Mucosa of gallbladder (tissue), 1 donor: ENCODE measurements around the gene CAMK1D. TPM values are rescaled to one million over a fixed set of nuclear protein-coding genes. Genes with fewer than 3 reads are reported as not detected.
A peak's percentile ranks its signal among the peaks of the same experiment; 100 is the strongest.

Experiments
- DNase-seq: peaks from one replicate; pipeline ENCODE4 v3.0.0-alpha.2; 2020; ENCODE audit warnings: low spot score
- total RNA-seq: library from RNA; stranded (reverse); gene quantifications from one replicate; pipeline ENCODE4 v1.2.1, GENCODE V29; 2021
- donor health status: DM: no; HTN: no; CAD: no.

Gene CAMK1D
- total RNA-seq, 1 donor from 2014 or later, result 19.4 TPM

GRCh38 chr10:12465385-12466136, 116.2 kb downstream of the CAMK1D start:
- DNase-seq, result no peak

DNA sequence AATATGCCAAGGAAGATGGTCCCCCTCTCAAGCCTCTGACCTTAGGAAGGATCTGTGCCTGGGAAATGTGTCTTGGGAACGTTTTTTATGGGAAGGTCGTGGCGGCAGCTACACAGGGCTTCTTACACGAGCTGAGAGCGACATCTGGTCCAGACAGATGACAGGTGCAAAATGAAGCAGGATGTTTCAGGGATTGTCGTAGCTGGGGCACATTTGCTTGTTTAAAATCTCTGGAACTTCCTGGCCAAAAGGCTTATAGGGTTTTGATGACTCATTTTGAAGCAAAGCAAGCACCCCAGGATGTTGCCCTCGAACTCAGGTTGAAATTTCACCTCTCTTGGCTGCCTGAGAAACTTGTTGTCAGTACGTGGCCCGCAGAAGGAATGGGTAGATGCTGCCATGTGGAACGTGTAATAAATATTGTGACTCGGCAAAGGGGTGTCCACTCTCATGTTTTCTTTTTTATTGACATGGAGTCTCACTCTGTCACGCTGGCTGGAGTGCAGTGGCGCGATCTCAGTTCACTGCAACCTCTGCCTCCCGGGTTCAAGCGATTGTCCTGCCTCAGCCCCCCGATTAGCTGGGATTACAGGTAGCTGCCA, 117.5 kb downstream of the CAMK1D start:
- DNase-seq, result no peak

DNA sequence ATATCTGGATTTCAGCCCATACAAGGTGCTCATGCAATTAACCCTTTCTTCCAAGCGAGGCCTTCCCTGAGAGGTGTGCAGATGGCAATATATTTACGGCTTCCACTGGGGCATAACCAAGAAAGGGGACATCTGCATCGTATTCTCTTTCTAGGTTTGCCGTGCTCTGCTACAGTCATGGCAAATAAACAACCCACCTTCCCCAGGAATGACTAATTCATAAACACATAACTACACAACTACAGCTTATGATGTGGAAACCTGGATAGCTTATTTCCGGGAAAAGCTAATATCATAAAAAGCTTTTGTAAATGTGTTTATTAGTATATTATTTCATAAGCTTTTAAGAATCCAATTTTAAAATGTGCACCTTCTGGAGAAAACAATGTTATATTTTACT, 120.0 kb downstream of the CAMK1D start:
- DNase-seq, result no peak

- no peak for DNase-seq
These were observed 121.4 kb downstream of the CAMK1D start for GRCh38 chr10:12470719-12471118.

- DNase-seq, result peak; percentile 48
These were observed 121.8 kb downstream of the CAMK1D start for GRCh38 chr10:12471135-12471534.

DNA sequence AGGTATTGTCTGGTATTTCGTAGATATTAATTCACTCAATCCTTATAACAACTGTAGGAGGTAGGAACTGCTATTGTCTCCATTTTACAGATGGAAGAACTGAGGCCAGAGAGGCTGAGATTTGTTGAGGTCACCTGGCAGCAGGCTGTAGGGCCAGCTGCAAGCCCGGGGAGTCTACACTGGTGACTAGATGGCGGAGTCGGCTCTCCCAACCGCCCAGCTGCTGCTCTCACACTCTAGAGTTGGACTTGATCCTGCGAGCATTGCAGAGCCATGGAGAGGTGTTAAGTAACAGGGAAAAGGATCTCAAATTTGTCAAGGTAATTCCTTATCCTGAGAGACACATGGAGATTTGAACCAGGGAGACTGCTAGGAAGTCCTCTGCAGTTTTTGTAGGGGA, 124.1 kb downstream of the CAMK1D start:
- DNase-seq, result no peak

GRCh38 chr10:12474727-12475412, 125.5 kb downstream of the CAMK1D start:
- DNase-seq, result no peak

GRCh38 chr10:12476656-12477055, 127.3 kb downstream of the CAMK1D start:
- no peak for DNase-seq

DNA sequence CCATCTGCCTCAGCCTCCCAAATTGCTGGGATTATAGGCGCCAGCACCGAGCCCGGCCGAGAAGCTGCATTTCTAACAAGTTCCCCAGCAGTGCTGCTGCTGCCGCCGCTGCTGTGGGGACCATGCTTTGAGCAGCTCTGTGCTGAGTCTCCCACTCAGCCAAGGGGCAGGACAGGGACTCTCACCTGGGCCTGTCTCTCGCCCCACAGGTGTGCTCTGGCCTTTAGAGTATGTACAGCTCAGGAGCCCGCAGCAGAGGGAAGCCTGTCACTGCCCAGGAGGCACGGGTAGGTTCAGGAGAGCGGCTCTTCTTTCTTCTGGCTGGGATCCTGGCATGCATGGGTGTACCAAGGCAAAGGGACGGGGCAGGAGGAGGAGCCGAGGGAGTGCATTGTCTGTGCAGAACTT, 130.1 kb downstream of the CAMK1D start:
- no peak for DNase-seq

- DNase-seq, result no peak
These were observed 130.6 kb downstream of the CAMK1D start for GRCh38 chr10:12479924-12480323.

GRCh38 chr10:12480440-12480839, 131.1 kb downstream of the CAMK1D start:
- no peak for DNase-seq

DNA sequence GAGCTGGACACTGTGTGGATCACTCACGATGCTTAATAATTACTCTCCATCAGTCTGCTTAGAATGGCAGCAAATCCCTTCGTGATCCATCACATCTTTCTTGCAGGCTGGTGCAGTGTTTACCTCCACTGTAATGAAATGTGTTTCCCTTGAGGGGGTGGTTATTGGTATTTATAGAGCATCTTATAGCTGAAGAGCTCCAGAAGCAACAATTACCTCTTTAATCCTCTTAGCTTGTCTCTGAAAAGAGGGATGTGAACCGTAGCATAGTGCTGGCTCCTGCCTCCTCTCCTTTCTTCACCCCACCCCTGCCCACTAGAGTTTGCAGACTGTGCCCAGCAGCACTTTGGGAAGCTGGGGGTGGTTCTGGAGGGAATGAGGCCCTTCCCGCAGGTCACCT, 132.6 kb downstream of the CAMK1D start:
- no peak for DNase-seq

DNA sequence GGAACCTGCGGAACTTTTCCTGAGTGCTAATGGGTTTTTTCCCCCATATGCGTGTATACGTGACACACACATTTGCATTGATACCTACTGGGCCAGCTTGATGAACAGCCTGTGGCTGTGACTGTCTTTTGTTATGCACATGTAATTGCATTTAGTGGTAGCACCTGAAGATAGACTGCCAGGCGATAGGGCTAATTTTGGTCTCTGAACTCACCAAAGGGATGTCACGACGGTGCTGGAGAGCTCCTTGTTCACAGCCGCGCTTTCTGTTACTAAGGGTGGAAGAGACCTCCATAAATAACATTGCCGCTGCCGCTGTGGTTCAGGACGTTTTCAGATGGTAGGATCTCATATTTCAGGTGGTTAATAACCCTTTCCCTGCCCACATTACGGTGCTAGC, 133.2 kb downstream of the CAMK1D start:
- DNase-seq, result no peak

DNA sequence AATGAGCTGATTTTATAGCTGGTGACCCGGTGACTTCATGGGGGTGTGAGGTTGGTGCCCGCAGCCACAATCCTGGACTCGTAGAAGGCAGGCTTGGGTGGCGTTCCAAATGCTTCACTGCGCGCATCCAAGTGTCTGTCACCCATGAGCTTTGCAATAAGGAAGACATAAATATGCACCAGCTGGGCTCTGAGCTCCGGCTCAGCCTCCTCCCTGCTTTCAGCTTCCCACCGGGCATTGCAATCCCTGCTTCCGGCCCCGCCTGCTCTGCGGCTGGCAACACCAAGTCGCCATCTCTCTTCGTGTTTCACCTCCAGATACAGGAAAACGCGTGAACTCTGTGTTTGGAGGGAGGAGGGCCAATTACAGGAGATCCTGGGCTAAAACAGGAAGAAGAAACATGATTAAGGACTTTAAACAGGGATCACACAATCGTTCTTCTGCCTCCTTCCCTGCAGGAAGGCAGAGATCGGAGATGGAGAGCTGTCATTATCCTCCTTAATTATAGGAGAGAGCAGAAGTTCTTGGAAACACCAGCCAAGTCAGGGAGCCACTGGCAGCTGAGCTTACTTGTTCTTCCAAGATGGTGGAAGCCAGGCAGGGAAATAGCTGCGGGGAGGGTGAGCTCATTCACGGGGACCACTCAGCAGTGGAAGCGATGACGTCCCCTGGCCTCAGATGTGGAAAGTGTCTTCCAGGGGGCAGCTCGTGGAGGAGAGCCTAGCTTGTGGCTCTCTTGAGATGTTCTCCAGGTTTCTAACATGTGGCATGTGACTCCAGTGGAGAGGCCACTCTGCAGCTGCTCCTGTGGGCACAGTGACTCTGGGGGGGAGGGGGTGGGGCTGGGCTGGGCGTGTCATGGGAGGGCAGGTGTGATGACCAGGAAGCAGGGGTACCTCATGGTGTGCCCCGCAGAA, 134.9 kb downstream of the CAMK1D start:
- DNase-seq, result no peak

DNA sequence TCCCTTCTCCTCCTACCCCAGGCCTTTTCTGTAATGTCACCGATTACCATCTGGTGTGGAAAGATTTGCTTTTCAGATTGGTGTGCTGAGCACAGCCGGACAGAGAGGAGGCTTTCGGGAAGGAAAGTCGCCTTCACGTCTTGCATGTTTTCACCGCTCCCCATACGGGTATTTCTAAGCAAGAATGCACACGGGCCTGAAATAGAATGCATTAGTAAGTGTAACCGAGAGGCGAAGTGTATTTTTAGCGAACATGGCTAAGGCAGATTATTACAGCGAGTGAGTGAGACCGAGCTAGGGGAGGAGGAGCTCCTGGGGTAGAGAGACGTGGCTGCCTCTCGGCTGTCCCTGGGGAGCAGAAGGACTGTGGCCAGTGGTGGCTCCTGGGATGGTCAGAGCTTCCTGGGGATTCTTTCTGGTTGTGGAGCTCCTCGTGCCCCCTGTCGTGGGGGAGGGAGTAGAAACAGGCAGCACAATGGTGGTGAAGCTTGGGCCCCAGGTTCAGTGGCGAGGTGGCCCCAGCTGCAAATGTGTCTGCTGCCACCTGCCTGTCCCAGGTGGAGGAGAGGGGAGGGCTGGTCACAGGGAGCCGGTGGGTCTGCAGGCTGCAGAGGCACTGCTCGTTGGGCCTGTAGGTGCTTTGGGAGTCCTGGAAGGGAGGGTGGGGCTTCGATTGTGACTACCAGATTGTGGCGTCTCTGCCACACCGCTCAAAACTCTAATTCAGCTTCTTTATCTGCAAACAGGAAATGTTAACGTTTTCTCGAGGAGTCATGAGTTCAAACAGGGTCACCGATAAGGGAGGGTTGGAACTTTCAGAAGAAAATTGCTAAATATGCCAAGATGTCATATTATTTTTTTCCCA, 135.8 kb downstream of the CAMK1D start:
- no peak for DNase-seq

DNA sequence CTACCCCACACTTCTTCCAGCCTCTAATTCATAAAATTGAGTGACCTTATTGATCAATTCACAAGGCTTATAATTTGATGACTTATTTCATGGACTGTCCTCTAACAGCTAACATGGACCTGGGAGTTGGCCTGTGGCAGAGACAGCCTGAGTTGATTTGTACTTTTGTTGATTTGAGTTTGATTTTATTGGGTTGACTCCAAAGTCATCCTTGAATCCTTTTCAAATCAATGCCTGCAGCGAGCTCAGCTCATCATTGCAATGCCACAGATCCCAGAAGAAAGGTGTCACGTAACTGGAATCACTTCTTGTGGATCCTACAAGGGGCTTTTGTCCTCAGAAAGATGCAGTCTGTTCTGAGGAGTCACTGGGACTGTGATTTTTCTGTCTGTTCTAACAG, 138.0 kb downstream of the CAMK1D start:
- DNase-seq, result no peak

DNA sequence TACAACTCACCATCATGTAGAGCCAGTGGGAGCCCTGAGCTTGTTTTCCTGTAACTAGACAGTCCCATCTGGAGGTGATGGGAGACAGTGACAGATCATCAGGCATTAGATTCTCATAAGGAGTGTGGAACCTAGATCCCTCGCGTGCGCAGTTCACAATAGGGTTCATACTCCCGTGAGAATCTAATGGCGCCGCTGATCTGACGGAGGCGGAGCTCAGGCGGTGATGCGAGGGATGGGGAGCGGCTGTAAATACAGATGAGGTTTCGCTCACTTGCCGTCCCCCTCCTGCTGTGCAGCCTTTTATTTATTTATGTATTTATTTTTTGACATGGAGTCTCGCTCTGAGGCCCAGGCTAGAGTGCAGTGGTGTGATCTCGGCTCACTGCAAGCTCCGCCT, 139.3 kb downstream of the CAMK1D start:
- no peak for DNase-seq

- no peak for DNase-seq
These were observed 140.0 kb downstream of the CAMK1D start for GRCh38 chr10:12489357-12489756.

DNA sequence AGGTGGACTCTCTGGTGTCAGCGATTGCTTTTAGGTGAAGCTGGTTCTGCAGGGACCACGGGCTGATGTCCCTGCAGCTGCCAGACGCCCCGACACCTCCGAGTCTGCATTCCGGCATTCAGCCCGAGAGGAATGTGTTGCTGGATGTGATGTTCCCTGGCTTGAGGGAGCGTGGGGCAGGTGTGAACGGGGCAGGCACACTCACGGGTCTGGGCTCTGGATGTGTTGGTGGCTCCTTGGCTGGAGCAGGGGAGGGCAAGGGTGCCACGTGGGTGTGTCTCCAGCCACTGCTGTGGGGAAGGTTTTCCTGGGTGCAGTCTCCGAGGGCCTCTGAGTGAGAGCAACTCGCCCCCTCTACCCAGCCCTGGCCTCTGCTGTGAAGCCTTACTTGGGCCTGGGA, 140.5 kb downstream of the CAMK1D start:
- DNase-seq, result no peak

DNA sequence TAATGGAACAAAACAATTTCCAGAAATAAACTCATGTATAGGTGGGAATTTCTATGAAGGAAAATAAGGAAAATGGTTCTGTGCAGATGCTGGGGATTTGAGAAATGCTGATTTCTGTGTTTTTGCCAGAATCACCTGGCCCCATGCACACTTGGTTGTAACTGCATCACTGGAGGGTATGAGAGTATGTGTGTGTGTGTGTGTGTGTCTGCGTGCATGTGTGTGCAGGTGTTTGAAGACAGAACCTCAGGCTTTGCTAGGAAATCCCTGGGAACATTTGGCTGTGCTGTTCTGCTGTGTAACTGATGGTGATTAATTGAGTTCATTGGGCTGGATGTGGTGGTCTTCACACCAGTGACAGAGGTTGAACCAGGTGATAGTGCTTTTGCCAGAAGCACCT, 141.6 kb downstream of the CAMK1D start:
- DNase-seq, result no peak

DNA sequence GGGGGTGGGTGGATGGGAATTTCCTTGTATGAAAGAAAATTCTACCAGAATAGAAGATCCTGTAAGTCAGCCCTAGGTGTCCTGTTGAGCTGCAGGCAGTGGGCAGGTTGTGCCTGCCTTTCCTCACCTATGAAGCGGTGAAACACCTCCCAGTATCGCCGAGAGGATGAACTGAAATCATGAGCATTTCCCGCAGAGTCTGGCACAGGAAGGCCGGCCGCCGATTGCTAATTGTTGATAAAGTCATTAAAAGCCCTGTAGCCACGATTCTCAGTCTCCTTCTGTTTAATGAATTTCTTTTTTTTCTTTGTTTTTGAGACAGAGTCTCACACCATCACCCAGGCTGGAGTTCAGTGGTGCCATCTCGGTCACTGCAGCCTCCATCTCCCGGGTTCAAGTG, 142.1 kb downstream of the CAMK1D start:
- no peak for DNase-seq
